NCI-H2107 treated with DMSO at 0.1 percent for 48 hours (cell line): ENCODE measurements around the gene NSL1.
"Not testable (repeated sequence)": the region's sequence is repeated elsewhere in the genome, so short reads cannot be mapped to it uniquely, and the experiment has no call there.

Source experiments
- DNase-seq: peaks from one replicate; lab custom pipeline; 2025; ENCODE audit not compliant: unreplicated experiment; lab: John Stamatoyannopoulos, UW

NSL1 gene, protein sequence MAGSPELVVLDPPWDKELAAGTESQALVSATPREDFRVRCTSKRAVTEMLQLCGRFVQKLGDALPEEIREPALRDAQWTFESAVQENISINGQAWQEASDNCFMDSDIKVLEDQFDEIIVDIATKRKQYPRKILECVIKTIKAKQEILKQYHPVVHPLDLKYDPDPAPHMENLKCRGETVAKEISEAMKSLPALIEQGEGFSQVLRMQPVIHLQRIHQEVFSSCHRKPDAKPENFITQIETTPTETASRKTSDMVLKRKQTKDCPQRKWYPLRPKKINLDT

DNA sequence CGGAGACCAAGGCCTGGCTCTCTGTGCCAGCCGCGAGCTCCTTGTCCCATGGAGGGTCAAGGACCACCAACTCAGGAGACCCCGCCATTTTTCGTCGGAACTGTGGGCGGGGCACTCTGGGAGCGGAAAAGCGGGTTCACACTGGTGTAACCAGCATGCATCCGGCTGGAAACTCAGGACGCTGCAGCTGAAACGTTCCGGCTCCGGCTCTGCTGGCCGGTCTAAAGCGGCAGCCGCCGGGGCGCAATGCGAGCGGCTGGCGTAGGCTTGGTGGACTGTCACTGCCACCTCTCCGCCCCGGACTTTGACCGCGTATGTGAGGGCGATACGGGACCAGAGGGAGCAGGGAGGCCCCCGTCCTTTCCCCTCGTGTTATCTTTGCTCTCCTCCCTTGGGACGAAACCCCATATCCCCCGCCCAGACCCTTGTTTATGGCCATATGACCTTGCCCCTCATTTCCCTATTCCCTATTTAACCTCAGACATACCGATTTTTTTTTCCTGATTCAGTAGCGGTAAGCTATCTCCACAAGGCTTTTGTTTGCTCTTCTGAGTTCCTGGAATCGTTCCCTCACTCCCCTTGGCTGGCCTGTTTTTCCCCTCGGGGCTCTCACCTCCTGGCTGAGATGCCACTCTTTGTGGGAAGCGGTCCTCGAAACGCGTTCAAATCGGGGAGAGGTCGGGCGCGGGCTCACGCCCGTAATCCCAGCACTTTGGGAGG is at the start of gene NSL1, which contains the start of gene TATDN3:
Gene NSL1 (minus strand): TSS at position 102 of the 720 bp plus-strand sequence. CDS start 14 bp downstream, at position 88.
Gene TATDN3 (plus strand): TSS at position 219 of the 720 bp plus-strand sequence. CDS start 28 bp downstream, at position 247.
- peak; percentile 93 for DNase-seq

DNA sequence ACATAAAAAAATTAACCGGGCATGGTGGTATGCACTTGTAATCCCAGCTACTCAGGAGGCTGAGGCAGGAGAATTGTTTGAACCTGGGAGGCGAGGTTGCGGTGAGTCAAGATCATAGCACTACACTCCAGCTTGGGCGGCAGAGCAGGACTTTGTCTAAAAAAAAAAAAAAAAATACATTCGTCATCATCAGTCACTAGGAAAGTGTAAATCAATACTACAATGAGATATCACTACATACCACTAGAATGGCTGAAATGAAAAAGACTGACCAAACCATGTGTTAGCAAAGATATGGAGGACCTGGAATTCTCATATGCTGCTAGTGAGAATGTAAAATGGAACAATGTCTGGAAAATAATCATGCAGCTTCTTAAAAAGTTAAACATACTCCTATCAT is 46.6 kb upstream of the NSL1 start:
- no peak for DNase-seq

DNA sequence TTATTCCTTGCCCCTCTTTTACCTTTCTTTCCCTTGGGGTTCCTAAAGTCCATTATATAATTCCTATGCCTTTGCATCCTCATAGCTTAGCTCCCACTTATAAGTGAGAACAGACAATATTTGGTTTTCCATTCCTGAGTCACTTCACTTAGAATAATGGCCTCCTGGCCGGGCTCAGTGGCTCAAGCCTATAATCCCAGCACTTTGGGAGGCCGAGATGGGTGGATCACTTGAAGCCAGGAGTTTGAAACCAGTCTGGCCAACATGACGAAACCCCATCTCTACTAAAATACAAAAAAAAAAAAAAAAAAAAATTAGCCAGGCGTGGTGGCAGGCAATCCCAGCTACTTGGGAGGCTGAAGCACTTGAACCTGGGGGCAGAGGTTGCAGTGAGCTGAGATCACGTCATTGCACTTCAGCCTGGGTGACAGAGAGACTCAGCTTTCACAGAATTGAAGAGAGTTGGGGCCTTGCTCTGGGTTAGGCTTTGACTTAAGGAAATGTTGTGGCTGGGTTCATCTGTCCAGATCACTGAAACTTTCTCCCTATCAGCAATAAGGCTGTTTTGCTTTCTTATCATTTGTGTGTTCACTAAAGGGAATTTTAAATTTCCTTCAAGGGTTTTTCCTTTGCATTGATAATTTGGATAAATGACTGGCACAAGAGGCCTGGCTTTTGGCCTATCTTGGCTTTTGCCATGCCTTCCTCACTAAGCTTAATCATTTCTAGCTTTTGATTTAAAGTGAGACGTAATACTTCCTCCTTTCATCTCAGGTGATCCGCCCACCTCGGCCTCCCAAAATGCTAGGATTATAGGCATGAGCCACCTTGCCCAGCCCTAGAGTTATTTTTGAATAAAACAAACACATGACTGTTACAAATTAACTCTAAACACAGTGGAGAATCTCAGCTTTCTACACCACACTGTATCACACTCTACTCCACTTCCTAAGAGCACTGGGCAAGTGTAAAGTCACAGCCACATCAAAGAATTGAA is 41.9 kb upstream of the NSL1 start:
- not testable (repeated sequence) for DNase-seq

DNA sequence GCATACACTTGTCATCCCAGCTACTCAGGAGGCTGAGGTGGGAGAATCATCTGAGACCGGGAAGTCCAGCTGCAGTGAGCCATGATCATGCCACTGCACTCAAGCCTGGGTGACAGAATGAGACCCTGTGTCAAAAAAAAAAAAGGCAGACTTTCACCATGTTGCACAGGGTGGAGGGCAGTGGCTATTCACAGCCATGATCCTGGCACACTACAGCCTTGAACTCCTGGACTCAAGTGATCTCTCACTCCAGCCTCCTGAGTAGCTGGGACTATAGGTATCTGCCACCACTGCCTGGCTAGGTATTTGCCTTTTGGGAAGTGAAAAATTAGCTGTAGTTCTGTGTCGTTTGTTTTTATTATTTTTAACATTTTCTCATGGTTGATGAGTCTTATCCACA is 36.8 kb upstream of the NSL1 start:
- DNase-seq, result no peak

DNA sequence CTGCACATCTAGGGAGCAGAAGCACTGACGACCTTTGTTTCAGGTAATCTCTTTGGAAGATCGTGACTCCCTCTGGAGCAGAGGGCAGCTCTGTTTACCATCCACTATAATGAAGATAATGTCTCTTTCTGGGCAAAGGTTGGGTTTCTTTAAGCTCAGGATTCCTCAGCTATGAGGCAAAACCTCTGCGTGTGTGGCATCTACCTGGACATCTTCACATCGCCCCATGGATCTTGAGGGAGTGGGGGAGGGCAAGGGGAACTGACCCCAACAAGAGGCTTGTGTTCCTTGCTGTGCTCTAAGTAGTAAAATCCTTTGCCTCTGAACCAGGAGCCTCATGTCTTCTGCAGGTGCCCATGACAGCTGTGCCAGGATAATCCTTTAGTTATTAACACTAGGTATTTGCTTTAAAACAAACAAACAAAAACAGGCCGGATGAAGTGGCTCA is 36.3 kb upstream of the NSL1 start:
- DNase-seq, result no peak

DNA sequence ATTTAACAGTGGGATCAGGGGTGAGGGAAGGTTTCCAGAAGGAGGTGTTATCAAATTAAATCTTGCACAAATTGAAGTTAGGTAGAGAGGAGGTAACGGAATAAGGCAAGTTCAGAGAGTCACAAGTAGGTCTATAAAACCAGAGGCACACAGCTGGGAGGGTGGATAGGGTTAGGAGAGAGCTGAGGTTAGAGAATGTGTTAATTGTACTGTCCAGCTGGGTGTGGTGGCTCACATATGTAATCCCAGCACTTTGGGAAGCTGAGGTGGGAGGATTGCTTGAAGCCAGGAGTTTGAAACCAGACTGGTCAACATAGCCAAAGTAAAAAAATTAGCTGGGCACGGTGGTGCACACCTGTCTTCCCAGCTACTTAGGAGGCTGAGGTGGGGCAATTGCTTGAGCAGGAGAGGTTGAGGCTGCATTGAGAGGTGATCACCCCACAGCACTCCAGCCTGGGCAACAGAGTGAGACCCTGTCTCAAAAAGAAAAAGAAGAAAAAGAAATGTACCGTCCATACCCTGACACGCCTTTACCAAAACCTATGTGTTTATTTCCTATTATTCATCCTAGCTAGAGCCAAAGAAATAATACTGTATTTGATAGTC is 35.7 kb upstream of the NSL1 start:
- no peak for DNase-seq

DNA sequence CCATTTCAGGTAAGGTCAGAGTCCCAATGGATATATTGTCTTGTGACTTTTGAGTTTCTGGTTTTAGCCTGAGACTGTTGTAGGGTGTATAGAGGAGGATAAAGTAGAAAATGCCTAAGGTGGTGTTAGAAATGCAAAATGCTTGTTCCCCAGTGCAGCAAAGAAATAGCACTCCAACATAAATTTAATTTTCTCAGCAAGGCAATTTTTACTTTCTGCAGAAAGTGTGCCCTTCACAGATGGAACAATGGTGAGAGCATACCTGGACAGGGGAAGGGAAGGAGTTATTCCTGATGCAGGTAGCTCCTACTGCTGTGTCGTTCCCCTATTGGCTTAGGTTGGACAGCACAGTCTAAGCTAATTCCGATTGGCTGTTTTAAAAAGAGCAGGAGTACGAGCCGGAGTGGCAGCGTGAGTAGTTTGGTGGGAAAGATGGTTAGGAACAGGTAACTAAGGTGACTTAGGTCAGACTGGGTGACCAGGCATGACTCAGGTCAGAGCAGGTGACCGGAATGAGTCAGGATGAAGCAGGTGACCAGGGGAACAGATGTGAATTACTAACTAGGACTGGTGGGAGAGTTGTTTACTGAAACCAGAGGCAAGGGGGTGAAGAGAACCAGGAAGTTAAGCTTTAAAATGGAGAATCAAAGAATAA is 34.3 kb upstream of the NSL1 start:
- no peak for DNase-seq

DNA sequence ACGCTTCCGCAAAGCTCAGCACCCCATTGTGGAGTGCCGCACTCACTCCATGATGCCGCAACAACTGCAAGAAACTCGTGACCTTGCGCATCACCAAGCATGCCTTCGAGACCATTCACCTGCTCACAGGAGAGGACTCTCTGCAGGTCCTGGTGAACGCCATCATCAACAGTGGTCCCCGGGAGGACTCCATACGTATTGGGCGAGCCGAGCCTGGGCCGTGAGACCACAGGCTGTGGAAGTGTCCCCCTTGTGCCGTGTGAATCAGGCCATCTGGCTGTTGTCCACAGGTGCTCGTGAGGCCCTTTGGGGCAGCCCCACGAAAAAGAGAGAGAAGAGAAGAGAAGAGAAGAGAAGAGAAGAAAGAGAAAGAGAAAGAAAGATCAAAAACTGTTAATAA is 32.6 kb upstream of the NSL1 start:
- no peak for DNase-seq

DNA sequence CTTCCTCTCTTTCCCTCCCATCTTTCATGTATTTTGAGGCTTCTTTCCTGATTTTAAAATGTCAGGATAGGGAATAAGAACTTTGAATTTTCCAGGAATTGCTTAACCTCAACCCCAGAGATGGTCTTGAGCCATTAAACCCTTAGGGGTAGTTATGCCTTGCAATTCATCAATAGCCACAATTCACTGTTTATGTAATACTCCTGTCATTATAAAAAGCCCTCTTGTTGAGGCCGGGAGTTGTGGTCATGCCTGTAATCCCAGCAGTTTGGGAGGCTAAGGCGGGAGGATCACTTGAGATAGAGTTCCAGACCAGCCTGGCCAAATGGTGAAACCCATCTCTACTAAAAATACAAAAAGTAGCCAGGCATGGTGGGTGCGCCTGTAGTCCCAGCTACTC is 31.4 kb upstream of the NSL1 start:
- DNase-seq, result no peak

DNA sequence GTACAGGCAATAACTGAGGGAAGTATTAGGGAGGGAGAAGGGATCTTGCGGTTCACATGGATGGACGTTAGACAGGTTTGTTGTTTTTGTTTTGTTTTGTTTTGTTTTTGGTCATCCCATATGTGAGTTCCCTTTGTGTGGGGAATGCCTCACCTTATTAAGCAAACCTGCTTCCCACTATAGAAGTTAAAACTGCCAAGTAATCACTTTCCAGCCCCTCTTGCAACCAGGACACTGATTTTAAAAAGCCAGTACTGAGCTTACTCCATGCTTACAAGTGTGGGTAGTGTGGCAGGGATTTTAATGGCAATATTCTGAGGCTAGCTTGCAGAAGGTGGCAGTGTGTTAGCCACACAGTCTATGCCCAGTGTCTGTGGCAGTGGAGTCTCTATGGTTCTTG is 29.4 kb upstream of the NSL1 start:
- no peak for DNase-seq

DNA sequence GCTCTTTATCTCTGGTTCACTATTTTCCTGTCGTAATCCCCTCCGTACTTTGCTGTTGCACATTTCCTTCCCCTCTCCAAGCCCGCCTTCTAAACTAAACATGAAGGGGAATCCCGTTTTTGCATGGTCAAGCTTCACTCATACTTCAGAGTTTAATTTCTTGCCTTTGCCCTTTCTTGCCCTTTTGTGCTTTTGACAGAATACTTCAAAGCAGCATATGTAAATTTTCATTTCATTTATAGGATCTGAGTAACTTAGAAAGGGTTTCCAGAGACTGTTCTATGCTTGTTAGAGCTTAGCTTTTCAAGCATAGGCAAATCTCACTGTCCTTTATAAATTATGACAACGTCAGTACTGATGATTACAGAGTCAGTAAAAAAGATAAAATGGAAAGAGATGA is 28.1 kb upstream of the NSL1 start:
- DNase-seq, result no peak

DNA sequence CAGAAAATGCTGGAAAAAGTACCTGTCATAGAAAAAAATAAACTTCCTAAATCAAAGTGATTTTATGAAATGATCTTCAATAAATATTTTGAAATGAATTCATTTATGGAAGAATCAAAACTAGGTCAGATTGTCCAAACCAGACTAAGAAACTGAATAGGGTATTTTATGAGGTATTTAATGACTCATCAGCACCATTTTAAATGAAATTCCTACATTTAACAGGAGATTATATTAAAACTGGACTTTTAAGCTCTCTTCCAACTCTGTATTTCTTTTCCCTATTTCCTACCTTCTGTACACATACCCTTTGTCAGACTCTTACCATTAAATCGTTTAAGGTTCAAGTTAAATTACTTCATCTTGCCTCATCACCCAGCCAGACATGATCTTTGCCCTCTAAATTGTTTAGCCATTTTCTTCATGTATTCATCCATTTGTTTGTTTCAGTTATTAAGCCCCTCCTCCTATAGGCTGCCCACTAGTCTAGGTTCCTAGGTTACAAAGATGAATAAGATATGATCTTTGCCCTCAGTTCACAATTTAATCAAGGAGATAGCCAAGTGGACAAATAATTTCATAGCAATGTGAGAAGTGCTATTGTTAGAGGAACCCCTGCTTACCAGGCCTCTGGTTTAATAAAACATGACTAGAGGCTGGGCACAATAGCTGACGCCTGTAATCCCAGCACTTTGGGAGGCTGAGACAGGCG is 25.1 kb upstream of the NSL1 start:
- no peak for DNase-seq

DNA sequence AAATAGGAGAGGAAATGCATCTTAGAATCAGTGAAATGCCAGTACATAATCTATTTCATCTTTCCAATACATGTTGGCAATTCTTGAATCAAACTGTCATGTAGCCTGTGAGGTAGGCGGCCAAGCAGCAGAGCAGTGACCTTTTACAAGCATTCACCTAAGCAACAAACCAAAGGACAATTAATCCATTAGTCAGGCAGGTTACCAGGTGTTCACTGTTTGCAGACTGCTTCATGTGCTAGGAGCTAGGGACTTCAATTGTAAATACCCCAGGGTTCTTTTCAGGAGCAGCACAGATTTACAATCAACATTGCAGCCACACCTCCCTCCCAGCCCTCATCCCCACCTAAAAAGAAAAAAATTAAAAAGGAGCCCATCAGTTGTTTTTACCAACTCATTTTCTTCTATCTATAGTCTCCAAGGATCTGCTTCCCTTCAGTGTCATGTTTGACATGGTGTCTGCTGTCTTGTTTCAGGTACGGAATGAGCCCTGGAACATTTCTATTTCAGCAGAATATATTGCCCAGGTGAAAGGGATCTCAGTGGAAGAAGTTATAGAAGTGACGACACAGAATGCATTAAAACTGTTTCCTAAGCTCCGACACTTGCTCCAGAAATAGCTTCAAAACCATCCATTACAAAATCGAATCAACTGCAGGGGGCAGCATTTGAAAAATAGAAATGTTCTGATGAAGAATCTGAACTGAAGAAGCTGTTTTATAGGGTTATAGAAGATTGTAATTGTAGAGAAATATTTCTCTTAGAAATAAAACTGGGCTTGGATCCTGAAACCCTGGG is 23.2 kb upstream of the NSL1 start:
- DNase-seq, result peak; percentile 32

DNA sequence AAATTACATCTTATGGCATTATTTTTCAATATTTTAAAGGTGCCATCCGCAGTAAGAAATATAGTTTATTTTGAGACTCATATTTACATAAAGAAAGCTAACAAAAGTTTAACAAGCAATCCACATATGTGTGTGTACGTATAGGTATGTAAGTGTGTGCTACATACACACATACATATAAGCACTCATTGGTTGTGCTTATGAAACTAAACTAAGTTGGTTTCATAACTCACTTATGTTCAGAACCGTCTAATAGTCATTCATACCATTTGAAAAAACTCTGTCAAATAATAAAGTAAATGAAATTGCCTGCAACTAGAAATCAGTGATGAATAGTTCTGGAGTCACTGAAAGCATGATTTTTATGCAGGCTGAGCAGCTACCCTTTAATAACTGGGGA is 14.2 kb upstream of the NSL1 start:
- no peak for DNase-seq

DNA sequence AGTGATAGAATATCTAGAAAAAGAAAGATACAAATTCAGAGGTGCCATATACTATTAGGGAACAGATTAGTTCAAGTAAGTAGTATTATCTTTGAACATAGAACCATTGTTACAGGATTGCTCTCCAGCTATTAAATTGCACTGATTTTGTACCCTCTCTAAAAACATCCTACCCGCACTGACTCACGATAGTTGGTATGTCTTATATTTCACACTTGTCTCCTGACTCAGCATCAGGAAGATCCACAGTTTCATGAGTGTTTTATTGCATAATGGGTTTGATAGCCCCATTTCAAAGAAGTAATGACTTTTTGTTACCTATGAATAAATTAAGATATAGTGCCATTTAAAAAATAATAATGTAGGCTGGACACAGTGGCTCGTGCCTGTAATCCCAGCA is 6.1 kb upstream of the NSL1 start:
- DNase-seq, result no peak

DNA sequence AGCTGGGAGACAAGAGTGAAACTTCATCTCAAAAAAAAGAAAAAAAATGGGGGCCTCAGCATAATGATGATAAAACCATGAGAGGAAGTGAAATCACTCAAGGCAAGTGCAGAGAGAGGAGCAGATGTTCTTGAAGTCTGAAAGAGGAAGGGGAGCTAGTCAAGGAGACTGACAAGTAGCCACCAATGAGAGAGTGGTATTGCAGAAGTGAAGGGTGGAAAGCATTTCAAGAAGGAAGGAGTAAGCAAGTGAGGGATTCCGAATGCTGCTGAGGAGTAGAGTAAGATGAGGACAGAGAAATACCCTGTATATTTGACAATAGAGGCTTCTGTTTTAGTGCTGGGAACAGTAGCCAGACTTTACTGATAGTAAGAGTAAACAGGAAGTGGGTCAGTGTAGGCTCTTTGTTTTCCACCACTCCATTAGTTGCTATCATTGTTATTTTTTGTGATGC is 3.0 kb upstream of the NSL1 start:
- no peak for DNase-seq

DNA sequence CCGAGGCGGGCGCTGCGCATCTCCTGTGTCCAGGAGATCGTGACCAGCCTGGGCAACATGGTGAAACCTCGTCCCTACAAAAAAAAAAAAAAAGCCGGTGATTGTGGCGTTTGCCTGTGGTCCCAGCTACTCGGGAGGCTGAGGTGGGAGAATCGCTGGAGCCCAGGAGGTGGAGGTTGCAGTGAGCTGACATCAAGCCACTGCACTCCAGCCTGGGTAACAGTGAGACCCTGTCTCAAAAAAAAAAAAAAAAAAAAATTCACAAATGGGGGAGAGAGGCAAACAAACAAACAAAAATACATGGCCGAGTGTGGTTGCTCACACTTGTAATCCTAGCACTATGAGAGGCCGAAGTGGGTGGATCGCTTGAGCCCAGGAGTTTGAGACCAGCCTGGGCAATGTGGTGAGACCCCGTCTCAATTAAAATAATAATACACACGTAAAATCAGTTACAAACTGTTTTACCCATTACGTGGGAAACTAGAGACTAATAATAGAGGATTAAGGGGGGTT is 875 bp upstream of the NSL1 start:
- DNase-seq, result no peak

DNA sequence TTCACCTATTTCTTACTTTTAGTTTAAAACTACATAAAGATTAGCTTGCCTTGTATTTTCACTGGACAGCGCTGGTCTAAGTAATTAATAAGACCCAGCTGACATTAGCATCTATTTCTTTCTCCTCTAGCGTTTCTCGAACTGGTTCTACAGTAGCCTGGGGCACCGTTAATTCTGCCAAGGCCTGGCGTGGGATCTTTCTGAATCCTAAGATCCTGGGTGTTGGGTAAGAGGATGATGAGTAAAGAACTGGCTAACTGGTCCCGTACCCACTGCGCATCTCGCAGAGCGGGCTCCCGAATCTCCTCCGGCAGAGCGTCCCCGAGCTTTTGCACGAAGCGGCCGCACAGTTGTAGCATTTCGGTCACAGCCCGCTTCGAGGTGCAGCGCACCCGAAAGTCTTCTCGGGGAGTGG is 309 bp downstream of the NSL1 start:
- peak; percentile 66 for DNase-seq

DNA sequence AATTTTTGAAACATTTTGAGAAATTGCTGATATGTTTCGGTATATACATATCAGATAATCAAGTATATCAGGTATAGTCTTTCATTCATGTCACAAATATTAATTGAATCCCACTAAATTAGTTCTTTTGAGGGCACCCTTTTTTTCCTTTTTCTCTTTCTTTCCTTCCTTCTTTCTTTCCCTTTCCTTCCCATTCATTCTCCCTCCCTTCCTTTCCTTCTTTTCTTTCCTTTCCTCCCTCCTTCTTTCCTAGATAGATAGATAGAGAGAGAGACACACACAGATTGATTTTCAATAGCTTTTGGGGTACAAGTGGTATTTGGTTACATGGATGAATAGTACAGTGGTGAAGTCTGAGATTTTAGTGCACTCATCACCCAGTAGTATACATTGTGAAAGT is 5.7 kb downstream of the NSL1 start:
- no peak for DNase-seq
